ENCODE results near the gene ST6GALNAC4. TPM values are rescaled to one million over a fixed set of nuclear protein-coding genes. Genes with fewer than 3 reads are reported as not detected.

ST6GALNAC4 gene
- total RNA-seq, 2 experiments from 2014 or later = 118 to 180 TPM

DNA sequence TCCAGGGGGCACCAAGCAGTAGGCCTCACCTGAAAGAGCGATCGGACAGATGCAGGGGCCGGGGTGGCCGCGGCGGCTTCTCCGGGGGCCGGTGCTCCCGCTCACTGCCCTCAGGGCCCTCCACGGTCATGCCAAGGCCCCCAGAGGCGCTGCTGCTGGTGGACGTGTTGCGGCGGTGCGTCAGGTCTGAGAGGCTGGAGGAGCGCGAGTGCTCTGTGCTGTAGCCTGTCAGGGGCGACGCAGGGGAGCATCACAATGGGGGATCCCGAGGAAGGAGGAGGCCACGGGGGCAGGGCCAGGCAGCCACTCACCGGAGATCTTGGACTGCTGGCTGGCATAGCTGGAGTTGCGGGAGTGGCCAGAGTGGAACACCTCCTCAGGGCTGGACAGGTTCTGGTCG lies 28.5 kb upstream of the ST6GALNAC4 start:
- Histone ChIP-seq H3K36me3 (ENCODE audit: insufficient read depth, low read length) (peaks cover 94% of the 10 kb centered on the region), H3K4me3 (ENCODE audit: low read depth, low read length, poor library complexity, severe bottlenecking) (no peak overlapping the region), H3K79me2 (ENCODE audit: insufficient read depth, low read depth, low read length) (peaks cover 7% of the 10 kb centered on the region; the same call in 1 of the 2 replicates), H3K9me2 (ENCODE audit: insufficient read depth, low read length) (no peaks in the 10 kb centered on the region), H2AFZ (ENCODE audit: low read length) (no peak overlapping the region), H3K4me2 (ENCODE audit: low read length) (no peak overlapping the region), H4K20me1 (ENCODE audit: insufficient read depth, low read length) (no peaks in the 10 kb centered on the region), H3K4me1 (ENCODE audit: insufficient read depth, low read length, poor library complexity, severe bottlenecking) (peaks cover 23% of the 10 kb centered on the region), H3K27ac (ENCODE audit: low read depth, low read length, poor library complexity, severe bottlenecking) (no peak overlapping the region), H3K9me3 (ENCODE audit: low read length) (no peaks in the 10 kb centered on the region)
- POLR2A ChIA-PET = no interaction called here
- no peak for DNase-seq (ENCODE audit: low spot score)
- CTCF ChIA-PET (ENCODE audit: unreplicated experiment) = no interaction called here
- intact Hi-C loops (cut with micrococcal nuclease; ENCODE audit: unreplicated experiment) = no loop called here
- no TSS peak for BruUV-seq (replicated peaks)
- TF ChIP-seq EZH2phosphoT487 (IDR thresholded peaks at IDR 0.05; ENCODE audit: borderline replicate concordance, low read depth, low read length) = no peak
- TF ChIP-seq, protein P1, sequence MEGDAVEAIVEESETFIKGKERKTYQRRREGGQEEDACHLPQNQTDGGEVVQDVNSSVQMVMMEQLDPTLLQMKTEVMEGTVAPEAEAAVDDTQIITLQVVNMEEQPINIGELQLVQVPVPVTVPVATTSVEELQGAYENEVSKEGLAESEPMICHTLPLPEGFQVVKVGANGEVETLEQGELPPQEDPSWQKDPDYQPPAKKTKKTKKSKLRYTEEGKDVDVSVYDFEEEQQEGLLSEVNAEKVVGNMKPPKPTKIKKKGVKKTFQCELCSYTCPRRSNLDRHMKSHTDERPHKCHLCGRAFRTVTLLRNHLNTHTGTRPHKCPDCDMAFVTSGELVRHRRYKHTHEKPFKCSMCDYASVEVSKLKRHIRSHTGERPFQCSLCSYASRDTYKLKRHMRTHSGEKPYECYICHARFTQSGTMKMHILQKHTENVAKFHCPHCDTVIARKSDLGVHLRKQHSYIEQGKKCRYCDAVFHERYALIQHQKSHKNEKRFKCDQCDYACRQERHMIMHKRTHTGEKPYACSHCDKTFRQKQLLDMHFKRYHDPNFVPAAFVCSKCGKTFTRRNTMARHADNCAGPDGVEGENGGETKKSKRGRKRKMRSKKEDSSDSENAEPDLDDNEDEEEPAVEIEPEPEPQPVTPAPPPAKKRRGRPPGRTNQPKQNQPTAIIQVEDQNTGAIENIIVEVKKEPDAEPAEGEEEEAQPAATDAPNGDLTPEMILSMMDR (conservative IDR thresholded peaks at IDR 0.05; ENCODE audit: low read length) = no peak

GRCh38 chr9:127944586-127945218 lies 27.9 kb upstream of the ST6GALNAC4 start:
- H3K9me2 ChIP-seq (ENCODE audit: insufficient read depth, low read length) = no peaks in the 10 kb centered on the region
- H4K20me1 ChIP-seq (ENCODE audit: insufficient read depth, low read length) = no peaks in the 10 kb centered on the region
- intact Hi-C loops (cut with micrococcal nuclease; ENCODE audit: unreplicated experiment) = no loop called here
- POLR2A ChIA-PET = interaction anchor here (0.8 kb wide), 1 partner anchor 41 kb away, joined by 3 read pairs; no protein-coding TSS in a partner anchor
- H3K79me2 ChIP-seq (ENCODE audit: insufficient read depth, low read depth, low read length) = 0 out of 2 replicates have a peak, but pooled peaks cover under 1% of the 10 kb centered on the region
- no TSS peak for BruUV-seq (replicated peaks)
- peaks cover 94% of the 10 kb centered on the region for H3K36me3 ChIP-seq (ENCODE audit: insufficient read depth, low read length)
- H3K9me3 ChIP-seq (ENCODE audit: low read length) = no peaks in the 10 kb centered on the region
- no peak for TF ChIP-seq EZH2phosphoT487 (IDR thresholded peaks at IDR 0.05; ENCODE audit: borderline replicate concordance, low read depth, low read length)
- TF ChIP-seq, protein P1 (conservative IDR thresholded peaks at IDR 0.05; ENCODE audit: low read length) = no peak
- no peak overlapping the region for H3K4me2 ChIP-seq (ENCODE audit: low read length)
- CTCF ChIA-PET (ENCODE audit: unreplicated experiment) = interaction anchor here (0.9 to 1.3 kb wide), 2 partner anchors 10 to 89 kb away, joined by 6 to 10 read pairs; no protein-coding TSS in a partner anchor
- H3K4me3 ChIP-seq (ENCODE audit: low read depth, low read length, poor library complexity, severe bottlenecking) = no peak overlapping the region
- no peak overlapping the region for H2AFZ ChIP-seq (ENCODE audit: low read length)
- no peak overlapping the region for H3K27ac ChIP-seq (ENCODE audit: low read depth, low read length, poor library complexity, severe bottlenecking)
- peaks cover 23% of the 10 kb centered on the region for H3K4me1 ChIP-seq (ENCODE audit: insufficient read depth, low read length, poor library complexity, severe bottlenecking)
- no peak for DNase-seq (ENCODE audit: low spot score)

- no peaks in the 10 kb centered on the region for H3K9me2 ChIP-seq (ENCODE audit: insufficient read depth, low read length)
- H2AFZ ChIP-seq (ENCODE audit: low read length) = no peak overlapping the region
- ChIA-PET CTCF (ENCODE audit: unreplicated experiment) (interaction anchor here (0.9 to 1.3 kb wide), 3 partner anchors 11 to 149 kb away, joined by 3 to 10 read pairs (median 6); no protein-coding TSS in a partner anchor), POLR2A (interaction anchor here (0.7 to 0.8 kb wide), 2 partner anchors 42 to 65 kb away, joined by 3 read pairs; no protein-coding TSS in a partner anchor)
- no peaks in the 10 kb centered on the region for H3K79me2 ChIP-seq (ENCODE audit: insufficient read depth, low read depth, low read length)
- peaks cover 23% of the 10 kb centered on the region for H3K4me1 ChIP-seq (ENCODE audit: insufficient read depth, low read length, poor library complexity, severe bottlenecking)
- peak; percentile 87 for DNase-seq (ENCODE audit: low spot score)
- no peak for TF ChIP-seq EZH2phosphoT487 (IDR thresholded peaks at IDR 0.05; ENCODE audit: borderline replicate concordance, low read depth, low read length)
- TF ChIP-seq, protein P1 (conservative IDR thresholded peaks at IDR 0.05; ENCODE audit: low read length) = peak; percentile 92
- 0 out of 2 replicates have a peak overlapping the region, but pooled peaks have one; percentile 9 for H3K4me2 ChIP-seq (ENCODE audit: low read length)
- intact Hi-C loops (cut with micrococcal nuclease; ENCODE audit: unreplicated experiment) = loop anchor here (1.0 to 2.0 kb wide), 3 partner anchors 27 to 173 kb away; no protein-coding TSS in a partner anchor
- no peaks in the 10 kb centered on the region for H3K9me3 ChIP-seq (ENCODE audit: low read length)
- no TSS peak for BruUV-seq (replicated peaks)
- H3K4me3 ChIP-seq (ENCODE audit: low read depth, low read length, poor library complexity, severe bottlenecking) = no peak overlapping the region
- H3K27ac ChIP-seq (ENCODE audit: low read depth, low read length, poor library complexity, severe bottlenecking) = peak overlapping the region; percentile 45
- H4K20me1 ChIP-seq (ENCODE audit: insufficient read depth, low read length) = no peaks in the 10 kb centered on the region
- H3K36me3 ChIP-seq (ENCODE audit: insufficient read depth, low read length) = peaks cover 90% of the 10 kb centered on the region
Measured at GRCh38 chr9:127943731-127944144, 26.9 kb upstream of the ST6GALNAC4 start.

Data from OCI-LY7 (cell line).